Fibroblast of mammary gland (primary cell): ENCODE results near the gene JUN.

ENCODE experiments used
- DNase-seq: peaks from one replicate; pipeline ENCODE4 v3.0.0-alpha.2; 2010; ENCODE audit warnings: low read depth
- H3K4me3 ChIP-seq: 2 replicates; pipeline ENCODE4 v1.5.1; 2011; ENCODE audit warnings: low read depth, mild to moderate bottlenecking, low read length, moderate library complexity; ENCODE audit not compliant: control insufficient read depth
- TF ChIP-seq, protein P1 (sequence below): conservative IDR thresholded peaks from 2 replicates; pipeline ENCODE4 v1.5.1; 2011; ENCODE audit warnings: low read depth, low read length, inconsistent platforms; ENCODE audit not compliant: control insufficient read depth, insufficient read depth

The JUN gene

DNA sequence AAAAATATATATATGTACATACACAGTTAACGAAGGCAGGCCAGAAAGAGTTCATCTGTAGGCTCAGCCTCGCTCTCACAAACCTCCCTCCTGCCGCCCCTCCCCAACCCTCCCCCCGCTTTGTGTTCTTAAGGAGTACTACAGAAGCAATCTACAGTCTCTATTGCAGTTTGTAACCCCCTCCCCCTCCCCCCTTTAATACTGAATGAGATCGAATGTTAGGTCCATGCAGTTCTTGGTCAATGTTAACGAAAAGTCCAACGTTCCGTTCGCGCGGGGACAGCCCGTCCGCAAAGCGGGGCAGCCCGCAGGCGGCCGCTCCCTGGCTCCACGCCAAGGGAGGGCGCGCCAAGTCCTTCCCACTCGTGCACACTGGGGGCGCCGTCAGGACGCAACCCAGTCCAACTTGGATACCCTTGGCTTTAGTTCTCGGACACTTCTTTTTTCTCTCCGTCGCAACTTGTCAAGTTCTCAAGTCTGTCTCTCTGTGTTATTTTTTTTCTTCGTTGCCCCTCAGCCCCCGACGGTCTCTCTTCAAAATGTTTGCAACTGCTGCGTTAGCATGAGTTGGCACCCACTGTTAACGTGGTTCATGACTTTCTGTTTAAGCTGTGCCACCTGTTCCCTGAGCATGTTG lies 2.2 kb downstream of the JUN start:
- H3K4me3 ChIP-seq = peak overlapping the region; percentile 96
- TF ChIP-seq, protein P1, sequence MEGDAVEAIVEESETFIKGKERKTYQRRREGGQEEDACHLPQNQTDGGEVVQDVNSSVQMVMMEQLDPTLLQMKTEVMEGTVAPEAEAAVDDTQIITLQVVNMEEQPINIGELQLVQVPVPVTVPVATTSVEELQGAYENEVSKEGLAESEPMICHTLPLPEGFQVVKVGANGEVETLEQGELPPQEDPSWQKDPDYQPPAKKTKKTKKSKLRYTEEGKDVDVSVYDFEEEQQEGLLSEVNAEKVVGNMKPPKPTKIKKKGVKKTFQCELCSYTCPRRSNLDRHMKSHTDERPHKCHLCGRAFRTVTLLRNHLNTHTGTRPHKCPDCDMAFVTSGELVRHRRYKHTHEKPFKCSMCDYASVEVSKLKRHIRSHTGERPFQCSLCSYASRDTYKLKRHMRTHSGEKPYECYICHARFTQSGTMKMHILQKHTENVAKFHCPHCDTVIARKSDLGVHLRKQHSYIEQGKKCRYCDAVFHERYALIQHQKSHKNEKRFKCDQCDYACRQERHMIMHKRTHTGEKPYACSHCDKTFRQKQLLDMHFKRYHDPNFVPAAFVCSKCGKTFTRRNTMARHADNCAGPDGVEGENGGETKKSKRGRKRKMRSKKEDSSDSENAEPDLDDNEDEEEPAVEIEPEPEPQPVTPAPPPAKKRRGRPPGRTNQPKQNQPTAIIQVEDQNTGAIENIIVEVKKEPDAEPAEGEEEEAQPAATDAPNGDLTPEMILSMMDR = peak; percentile 35
- DNase-seq = peak; percentile 67

DNA sequence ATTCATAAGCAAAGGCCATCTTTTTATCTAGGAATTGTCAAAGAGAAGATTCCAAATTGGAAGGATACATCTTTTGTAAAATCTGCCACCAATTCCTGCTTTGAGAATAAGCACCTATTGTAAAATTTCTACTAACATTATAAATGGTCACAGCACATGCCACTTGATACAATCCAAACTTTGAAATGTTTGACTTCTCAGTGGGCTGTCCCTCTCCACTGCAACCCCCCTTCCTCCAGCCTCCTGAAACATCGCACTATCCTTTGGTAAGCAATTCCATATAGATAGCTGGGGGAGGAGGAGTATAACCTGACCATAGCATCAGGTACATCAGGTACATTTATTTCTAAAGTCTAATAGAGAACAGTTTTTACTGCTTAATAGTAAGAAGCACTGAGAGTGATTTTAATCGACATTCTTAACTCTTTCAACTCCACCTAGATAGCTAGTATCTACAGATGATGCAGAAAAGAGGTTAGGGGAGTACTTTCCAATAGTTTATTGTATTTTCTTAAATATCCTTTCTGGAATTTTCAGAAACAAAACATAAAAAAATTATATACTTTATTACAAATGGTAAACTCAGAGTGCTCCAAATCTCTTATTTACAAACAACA lies 2.9 kb downstream of the JUN start:
- peak overlapping the region; percentile 96 for H3K4me3 ChIP-seq
- DNase-seq = no peak
- TF ChIP-seq, protein P1 = no peak

GRCh38 chr1:58780411-58780810 lies 3.4 kb downstream of the JUN start:
- DNase-seq = no peak
- TF ChIP-seq, protein P1 = no peak
- peak overlapping the region; percentile 96 for H3K4me3 ChIP-seq

DNA sequence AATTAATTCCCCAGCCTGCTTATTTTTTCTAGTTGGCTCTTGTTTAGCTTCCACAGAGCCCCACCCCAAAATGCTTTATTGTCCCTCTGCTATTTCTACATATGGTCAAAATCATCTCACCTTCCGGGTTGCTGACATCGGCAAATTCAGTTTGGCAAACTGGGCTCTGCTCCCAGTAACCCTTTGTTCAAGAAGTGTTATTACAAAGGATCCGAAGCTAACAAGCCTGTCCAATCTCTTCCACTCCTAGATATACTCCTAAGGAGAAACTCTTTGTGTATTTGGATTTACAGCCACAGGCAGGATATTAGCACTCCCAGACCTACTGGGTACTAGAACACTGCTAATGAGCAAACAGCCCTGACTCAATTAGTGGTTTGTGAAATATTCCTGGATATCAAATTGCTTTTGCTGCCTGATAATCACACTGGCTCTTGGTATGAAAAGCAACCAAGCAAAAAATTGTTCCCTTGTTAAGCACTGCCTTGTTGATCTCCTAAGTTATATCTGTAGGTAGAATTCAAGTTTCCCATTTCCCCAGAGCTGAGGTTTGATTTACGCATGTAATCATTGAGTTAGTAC lies 4.0 kb downstream of the JUN start:
- peak; percentile 81 for DNase-seq
- no peak overlapping the region for H3K4me3 ChIP-seq
- TF ChIP-seq, protein P1 = no peak

GRCh38 chr1:58779059-58779754 lies 4.6 kb downstream of the JUN start:
- peak; percentile 18 for DNase-seq
- TF ChIP-seq, protein P1 = no peak
- no peak overlapping the region for H3K4me3 ChIP-seq

DNA sequence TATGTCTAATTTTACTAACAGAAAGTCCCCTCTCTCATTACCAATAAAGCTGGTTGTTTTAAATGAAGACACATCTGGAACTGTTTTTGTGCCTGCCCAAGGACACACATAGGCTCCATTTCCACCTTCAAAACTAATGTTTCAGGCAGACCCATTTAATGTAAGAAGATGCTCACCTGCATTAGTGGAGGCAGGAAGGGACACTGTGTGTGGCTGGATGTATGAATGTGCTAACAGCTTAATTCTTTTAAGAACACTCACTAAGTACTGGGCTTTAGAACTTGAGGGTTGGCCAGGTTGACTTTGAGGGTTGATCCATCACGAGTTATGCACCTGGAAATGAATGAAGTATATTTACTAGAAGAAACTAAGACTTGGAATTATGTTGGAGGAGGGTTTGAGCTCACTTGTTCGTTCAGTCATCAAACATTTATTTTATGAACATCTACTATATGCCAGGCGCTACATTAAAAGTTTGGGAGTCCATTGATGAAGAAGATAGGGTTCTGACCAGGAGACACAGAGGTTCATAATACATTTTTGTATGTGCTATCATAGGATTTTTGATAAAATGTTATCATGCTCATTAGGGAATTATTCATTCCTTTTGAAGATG lies 5.4 kb downstream of the JUN start:
- DNase-seq = no peak
- TF ChIP-seq, protein P1 = no peak
- H3K4me3 ChIP-seq = no peak overlapping the region
